Esophagus muscularis mucosa (tissue), 4 donors: ENCODE results near the gene PLGRKT. TPM values are rescaled to one million over a fixed set of nuclear protein-coding genes. Genes with fewer than 3 reads are reported as not detected.
"Not testable (repeated sequence)": the region's sequence is repeated elsewhere in the genome, so short reads cannot be mapped to it uniquely, and the experiment has no call there.

ENCODE experiments used
- DNase-seq: peaks from one replicate; pipeline ENCODE4 v3.0.0-alpha.2; 2017; ENCODE audit errors: extremely low spot score
- H3K27ac ChIP-seq, 4 donors: fragments of 200-600 bp; sonication (generic); replicated peaks in 1 of 4; 1 replicate in 3 of 4; 2 replicates in 1 of 4; pipeline ENCODE4 v1.5.1; 2016 to 2019; ENCODE audit warnings: mild to moderate bottlenecking in 1 of 4
- H3K27me3 ChIP-seq, 4 donors: fragments of 200-600 bp; sonication (generic); one replicate each; pipeline versions ENCODE4 v1.5.1 to v1.6.0; 2016 to 2019
- H3K36me3 ChIP-seq, 4 donors: fragments of 200-600 bp; sonication (generic); one replicate each; pipeline ENCODE4 v1.5.1; 2016 to 2019
- H3K4me1 ChIP-seq, 4 donors: fragments of 200-600 bp; sonication (generic); one replicate each; pipeline ENCODE4 v1.5.1; 2016 to 2019
- H3K4me3 ChIP-seq, 4 donors: fragments of 200-600 bp; sonication (generic); 1 replicate in 2 of 4; 2 replicates in 2 of 4; pipeline ENCODE4 v1.5.1; 2016 to 2019; ENCODE audit warnings: mild to moderate bottlenecking in 4 of 4, moderate library complexity in 1 of 4
- H3K9me3 ChIP-seq, 4 donors: fragments of 200-600 bp; sonication (generic); 1 replicate in 3 of 4; 2 replicates in 1 of 4; pipeline ENCODE4 v1.5.1; 2016 to 2019
- CTCF ChIP-seq, 3 experiments: fragments of 200-600 bp in 2 of 3; fragments of 450-650 bp in 1 of 3; sonication (generic) in 2 of 3; IDR thresholded peaks; one replicate each; pipeline ENCODE4 v1.5.1; 2017 to 2019; ENCODE audit warnings: antibody characterized with exemption in 3 of 3, mild to moderate bottlenecking in 2 of 3, moderate library complexity in 1 of 3
- EP300 ChIP-seq: sonication (generic); formaldehyde crosslinking; IDR thresholded peaks from one replicate; pipeline ENCODE4 v1.6.1; 2017; ENCODE audit warnings: antibody characterized with exemption
- POLR2A ChIP-seq: fragments of 450-650 bp; IDR thresholded peaks from one replicate; pipeline ENCODE4 v1.6.1; 2017; ENCODE audit warnings: antibody characterized with exemption, moderate library complexity, mild to moderate bottlenecking, low read depth
- POLR2AphosphoS5 ChIP-seq, 2 donors: sonication (generic); formaldehyde crosslinking; IDR thresholded peaks; one replicate each; pipeline ENCODE4 v1.6.1; 2017; ENCODE audit warnings: antibody characterized with exemption in 2 of 2
- WGBS: methylation state at CpG from one replicate; pipeline ENCODE4 v1.1.5; 2018; 5-methylcytosine and 5-hydroxymethylcytosine counted together
- intact Hi-C: fragments of 100-400 bp; cut with DNase I; formaldehyde crosslinking; loops from one replicate; pipeline ENCODE4 v1.15.1; 2023
- total RNA-seq, 4 donors: library from RNA; depleted of rRNA; stranded (reverse); fragments of >200 nt; gene quantifications; one replicate each; pipeline versions ENCODE4 v1.1.0 to v1.2.1, GENCODE V29; 2016

Gene PLGRKT
- total RNA-seq, 4 donors from 2014 or later = 11.1 to 18.3 (median 11.7) TPM

DNA sequence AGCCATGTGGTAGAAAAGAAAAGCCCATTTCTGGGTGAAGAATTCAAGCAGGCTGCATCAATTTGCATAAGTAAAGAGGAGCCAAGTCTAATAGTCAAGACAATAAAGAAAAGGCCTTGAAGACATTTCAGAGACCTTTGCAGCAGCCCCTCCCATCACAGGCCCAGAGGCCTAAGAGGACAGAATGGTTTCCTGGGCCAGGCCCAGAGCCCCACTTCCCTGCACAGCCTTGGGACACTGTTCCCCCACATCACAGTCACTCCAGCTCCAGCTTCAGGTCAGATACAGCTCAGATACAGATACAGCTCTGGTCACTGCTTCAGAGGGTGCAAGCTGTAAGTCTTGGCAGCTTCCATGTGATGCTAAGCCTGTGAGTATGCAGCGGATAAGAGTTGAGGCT is 29.1 kb downstream of the PLGRKT start:
- peaks cover 6 to 10% (median 8%) of the 10 kb centered on the region in 4 donors for H3K36me3 ChIP-seq
- no peak overlapping the region for H3K4me3 ChIP-seq
- no peaks in the 10 kb centered on the region for H3K27me3 ChIP-seq
- TF ChIP-seq POLR2A = no peak
- no peak for TF ChIP-seq CTCF (IDR thresholded peaks at IDR 0.05)
- TF ChIP-seq POLR2AphosphoS5 (IDR thresholded peaks at IDR 0.05) = no peak
- TF ChIP-seq EP300 = no peak
- H3K4me1 ChIP-seq = no peaks in the 10 kb centered on the region
- peaks cover 0 to 28% (median 20%) of the 10 kb centered on the region in 4 donors for H3K9me3 ChIP-seq
- no CpG with 5 or more reads among the region's 1 CpG for WGBS
- DNase-seq = no peak
- intact Hi-C loops = no loop called here
- no peak overlapping the region for H3K27ac ChIP-seq

- DNase-seq = no peak
- TF ChIP-seq CTCF (IDR thresholded peaks at IDR 0.05) (no peak), POLR2A (no peak), POLR2AphosphoS5 (IDR thresholded peaks at IDR 0.05) (no peak), EP300 (no peak)
- Histone ChIP-seq H3K4me1 (no peaks in the 10 kb centered on the region), H3K27me3 (no peaks in the 10 kb centered on the region), H3K27ac (no peak overlapping the region), H3K4me3 (no peak overlapping the region), H3K9me3 (peaks cover 0 to 16% (median 3%) of the 10 kb centered on the region in 4 donors), H3K36me3 (no peaks in the 10 kb centered on the region)
- intact Hi-C loops = no loop called here
Measured at GRCh38 chr9:5402217-5402616, 35.5 kb downstream of the PLGRKT start.

DNA sequence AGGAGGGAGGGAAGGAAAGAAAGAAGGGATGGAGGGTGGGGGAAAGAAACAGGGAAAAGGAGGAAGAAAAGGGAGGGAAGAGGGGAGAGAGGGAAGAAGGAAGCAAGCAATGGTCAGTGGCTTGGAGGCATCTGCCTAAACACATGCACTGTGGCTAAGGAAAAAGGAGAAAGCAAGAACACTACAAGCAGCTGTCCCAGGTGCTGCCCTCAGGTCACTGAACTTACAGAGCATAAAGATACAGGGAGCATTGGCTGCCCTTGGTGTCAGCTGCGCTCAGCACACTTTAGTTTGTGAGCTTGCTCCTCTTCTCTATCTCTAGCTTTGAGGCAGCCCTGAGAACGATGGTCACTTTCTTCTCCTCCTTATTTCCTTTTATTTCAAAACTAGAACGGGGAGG is 40.2 kb downstream of the PLGRKT start:
- H3K4me3 ChIP-seq, H3K4me1 ChIP-seq, DNase-seq, H3K27me3 ChIP-seq, intact Hi-C loops, H3K27ac ChIP-seq, H3K36me3 ChIP-seq, H3K9me3 ChIP-seq: not testable (repeated sequence)
- WGBS = 86% methylated on average over 3 of the region's 3 CpGs

DNA sequence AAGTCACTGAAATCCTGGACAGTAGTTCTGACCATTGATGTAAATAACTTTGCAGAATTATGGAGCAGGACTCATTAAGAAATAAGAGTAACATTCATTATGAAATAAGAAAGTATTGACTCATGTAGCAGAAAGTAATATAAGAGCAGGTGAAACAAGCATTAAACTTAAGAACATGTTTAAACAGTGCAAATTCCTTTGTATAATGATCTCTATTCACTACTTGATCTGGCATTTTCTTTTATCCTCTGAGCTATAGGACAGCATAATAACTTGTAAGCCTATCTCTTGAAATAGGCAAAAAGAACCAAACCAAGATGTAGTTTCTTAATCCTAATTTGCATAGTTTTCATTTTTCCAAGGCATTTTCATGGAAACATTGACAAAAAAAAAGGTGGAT is 42.3 kb downstream of the PLGRKT start:
- Histone ChIP-seq H3K27ac (no peak overlapping the region), H3K27me3 (no peaks in the 10 kb centered on the region), H3K9me3 (no peaks in the 10 kb centered on the region), H3K36me3 (no peaks in the 10 kb centered on the region), H3K4me1 (no peaks in the 10 kb centered on the region), H3K4me3 (no peak overlapping the region)
- intact Hi-C loops = no loop called here
- no peak for TF ChIP-seq POLR2AphosphoS5 (IDR thresholded peaks at IDR 0.05)
- TF ChIP-seq CTCF (IDR thresholded peaks at IDR 0.05) = no peak
- TF ChIP-seq EP300 = no peak
- TF ChIP-seq POLR2A = no peak
- no peak for DNase-seq

DNA sequence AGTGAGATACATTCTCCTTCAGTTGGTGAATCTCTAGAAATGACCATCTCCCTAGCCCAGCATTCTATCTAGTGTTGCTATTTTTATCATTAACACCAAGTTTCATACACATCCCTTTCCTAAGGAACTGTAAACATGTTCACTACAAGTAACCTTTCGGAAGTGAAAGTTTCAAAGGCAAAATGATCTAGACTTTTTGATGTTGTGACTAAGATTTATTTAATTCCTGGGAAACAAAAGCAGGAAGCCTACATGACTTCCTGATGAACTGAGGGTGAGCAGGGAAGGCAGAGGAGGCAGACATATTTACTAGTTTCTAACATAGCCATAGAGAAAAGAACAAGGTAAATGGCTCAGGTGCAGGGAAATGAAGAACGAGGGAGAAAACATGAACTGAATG is 43.7 kb downstream of the PLGRKT start:
- DNase-seq, H3K27ac ChIP-seq, H3K27me3 ChIP-seq, intact Hi-C loops, H3K9me3 ChIP-seq, H3K4me3 ChIP-seq, H3K36me3 ChIP-seq, H3K4me1 ChIP-seq: not testable (repeated sequence)
- WGBS = 94% methylated on average over 2 of the region's 2 CpGs

DNA sequence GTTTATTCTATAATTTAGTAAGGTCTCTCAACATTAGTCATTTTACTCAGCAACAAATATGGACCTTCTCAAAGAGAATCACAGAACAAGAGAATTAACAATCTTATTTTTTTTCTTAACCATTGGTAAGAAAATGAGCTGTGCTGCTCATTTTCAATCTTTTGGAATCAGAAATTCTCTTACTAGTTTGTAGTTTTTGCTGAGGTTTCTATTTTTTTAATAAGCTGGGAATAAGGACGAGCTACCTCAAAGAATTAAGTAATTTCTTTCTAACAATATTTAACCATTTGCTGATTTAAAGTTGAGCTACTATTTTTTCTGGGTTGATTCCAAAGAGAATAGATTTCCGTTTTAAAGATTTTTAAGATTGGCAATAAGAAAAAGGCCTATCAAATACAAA is 44.2 kb downstream of the PLGRKT start:
- intact Hi-C loops = no loop called here
- DNase-seq = no peak
- TF ChIP-seq POLR2A (no peak), CTCF (IDR thresholded peaks at IDR 0.05) (no peak), POLR2AphosphoS5 (IDR thresholded peaks at IDR 0.05) (no peak)
- WGBS = 84% methylated on average over 2 of the region's 2 CpGs
- Histone ChIP-seq H3K4me3 (no peak overlapping the region), H3K27ac (no peak overlapping the region), H3K27me3 (no peaks in the 10 kb centered on the region), H3K36me3 (no peaks in the 10 kb centered on the region), H3K9me3 (no peaks in the 10 kb centered on the region), H3K4me1 (no peaks in the 10 kb centered on the region)
